LNCaP clone FGC (cell line): ENCODE results near the gene GLS.

Experiments used
- DNase-seq: peaks from one replicate; pipeline ENCODE4 v3.0.0-alpha.2; 2011; ENCODE audit warnings: low read depth
- H3K4me3 ChIP-seq: 2 replicates; pipeline ENCODE4 v1.5.1; 2011; ENCODE audit warnings: mild to moderate bottlenecking, low read depth, low read length, control low read depth
- CTCF ChIP-seq: IDR thresholded peaks from 2 replicates; pipeline ENCODE4 v1.5.1; 2012; ENCODE audit warnings: mild to moderate bottlenecking; ENCODE audit not compliant: control insufficient read depth, insufficient read depth; ENCODE audit errors: extremely low read depth

The GLS gene

GRCh38 chr2:190997526-190998113, 117.0 kb downstream of the GLS start:
- TF ChIP-seq CTCF = no peak
- DNase-seq = no peak
- H3K4me3 ChIP-seq = no peak overlapping the region

- no peak for TF ChIP-seq CTCF
- DNase-seq = no peak
- no peak overlapping the region for H3K4me3 ChIP-seq
These were observed 118.4 kb downstream of the GLS start for GRCh38 chr2:190999058-190999457.

- no peak for TF ChIP-seq CTCF
- no peak for DNase-seq
- no peak overlapping the region for H3K4me3 ChIP-seq
These were observed 119.5 kb downstream of the GLS start for GRCh38 chr2:190999949-191000665.

GRCh38 chr2:191001032-191001431, 120.4 kb downstream of the GLS start:
- no peak overlapping the region for H3K4me3 ChIP-seq
- no peak for DNase-seq
- TF ChIP-seq CTCF = no peak

GRCh38 chr2:191001624-191002023, 121.0 kb downstream of the GLS start:
- TF ChIP-seq CTCF = no peak
- no peak overlapping the region for H3K4me3 ChIP-seq
- DNase-seq = no peak

GRCh38 chr2:191003405-191004309, 123.0 kb downstream of the GLS start:
- DNase-seq = no peak
- H3K4me3 ChIP-seq = no peak overlapping the region
- no peak for TF ChIP-seq CTCF
